GM20000 (cell line): Measurements from ENCODE around the gene LASP1NB.

Experiments
- DNase-seq: peaks from one replicate; pipeline ENCODE4 v3.0.0; 2012; ENCODE audit warnings: low spot score
- CTCF ChIP-seq: IDR thresholded peaks from 2 replicates; pipeline ENCODE4 v1.5.1; 2012; ENCODE audit warnings: mild to moderate bottlenecking, control low read depth; ENCODE audit errors: extremely low read depth, missing control alignments

LASP1NB gene

GRCh38 chr17:38978180-38978579 lies 52.8 kb downstream of the LASP1NB start:
- TF ChIP-seq CTCF = no peak
- no peak for DNase-seq
